HUES48 (cell line): ENCODE measurements around the gene SRI.
"Not testable (repeated sequence)": the region's sequence is repeated elsewhere in the genome, so short reads cannot be mapped to it uniquely, and the experiment has no call there.

Experiments used
- H3K27ac ChIP-seq: one replicate; pipeline ENCODE4 v1.7.0; 2013; ENCODE audit warnings: low read depth, low read length, inconsistent platforms
- H3K27me3 ChIP-seq: 2 replicates; pipeline ENCODE4 v1.6.1; 2013; ENCODE audit warnings: mild to moderate bottlenecking, low read length; ENCODE audit not compliant: control insufficient read depth, insufficient read depth
- H3K36me3 ChIP-seq: 2 replicates; pipeline ENCODE4 v1.6.1; 2013; ENCODE audit warnings: low read length; ENCODE audit not compliant: control insufficient read depth, insufficient read depth
- H3K4me1 ChIP-seq: 2 replicates; pipeline ENCODE4 v1.6.1; 2013; ENCODE audit warnings: mild to moderate bottlenecking, low read length; ENCODE audit not compliant: control insufficient read depth, insufficient read depth
- H3K4me3 ChIP-seq: 2 replicates; pipeline ENCODE4 v1.5.1; 2013; ENCODE audit warnings: mild to moderate bottlenecking, low read depth, low read length
- H3K9ac ChIP-seq: 2 replicates; pipeline ENCODE4 v1.6.1; 2013; ENCODE audit warnings: mild to moderate bottlenecking, low read depth, low read length, moderate library complexity
- H3K9me3 ChIP-seq: 2 replicates; pipeline ENCODE4 v1.6.1; 2013; ENCODE audit warnings: low read length; ENCODE audit not compliant: control insufficient read depth, insufficient read depth

SRI gene, protein sequence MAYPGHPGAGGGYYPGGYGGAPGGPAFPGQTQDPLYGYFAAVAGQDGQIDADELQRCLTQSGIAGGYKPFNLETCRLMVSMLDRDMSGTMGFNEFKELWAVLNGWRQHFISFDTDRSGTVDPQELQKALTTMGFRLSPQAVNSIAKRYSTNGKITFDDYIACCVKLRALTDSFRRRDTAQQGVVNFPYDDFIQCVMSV

DNA sequence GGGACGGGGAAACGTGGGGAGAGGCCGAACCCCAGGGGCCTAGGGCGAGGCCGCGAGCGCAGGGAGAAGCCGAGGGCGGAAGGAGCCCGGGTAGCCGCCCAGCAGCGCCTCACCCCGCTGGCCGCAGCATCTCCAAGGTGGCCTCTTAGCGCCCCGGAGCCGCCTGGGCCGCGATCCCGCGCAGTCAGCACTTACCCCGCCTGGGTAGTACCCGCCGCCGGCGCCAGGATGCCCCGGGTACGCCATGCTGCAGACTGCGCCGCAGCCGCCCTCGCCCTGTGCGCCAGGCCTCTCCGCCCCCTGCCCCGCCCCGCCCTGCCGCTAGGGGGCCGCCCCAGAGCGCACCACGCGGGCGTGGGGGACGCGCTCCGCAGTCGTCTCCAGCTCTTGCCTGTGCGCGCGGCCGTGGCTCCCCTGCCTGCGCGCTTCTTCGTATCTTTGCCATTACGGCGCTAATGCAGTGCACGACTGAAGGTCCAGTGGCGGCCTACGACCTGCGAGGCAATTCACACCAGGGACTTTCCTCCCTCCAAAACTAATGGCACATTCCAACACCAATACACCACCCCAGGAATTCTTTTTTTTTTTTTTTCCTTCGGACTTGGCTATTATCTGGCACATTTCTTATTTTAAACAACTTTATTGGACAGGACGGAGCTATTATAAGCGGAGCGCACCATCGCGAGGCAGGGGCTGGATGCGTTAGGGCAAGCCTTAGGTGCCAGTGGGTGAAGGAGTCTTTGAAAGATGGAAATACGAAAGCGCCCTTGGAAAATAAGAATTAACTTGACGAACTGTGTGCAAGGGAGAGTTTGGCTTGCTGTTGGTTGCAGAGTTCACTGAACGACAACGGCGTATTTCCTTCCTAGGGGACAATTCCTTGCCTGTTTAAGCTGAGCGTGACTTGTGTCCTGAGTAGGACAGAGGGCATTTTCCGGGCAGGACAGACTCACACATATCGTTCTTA is at the start of gene SRI:
TSS of gene SRI (minus strand) at position 258 of the 967 bp plus-strand sequence. CDS start at position 246, 12 bp downstream.
- Histone ChIP-seq H3K4me3 (peak within 1 kb of the TSS; percentile 79), H3K27ac (peak within 1 kb of the TSS; percentile 84), H3K9ac (peak within 1 kb of the TSS; percentile 94), H3K27me3 (no peaks in the 10 kb centered on the region), H3K9me3 (no peaks in the 10 kb centered on the region), H3K4me1 (peaks cover 36% of the 10 kb centered on the region), H3K36me3 (peaks cover 20% of the 10 kb centered on the region)

DNA sequence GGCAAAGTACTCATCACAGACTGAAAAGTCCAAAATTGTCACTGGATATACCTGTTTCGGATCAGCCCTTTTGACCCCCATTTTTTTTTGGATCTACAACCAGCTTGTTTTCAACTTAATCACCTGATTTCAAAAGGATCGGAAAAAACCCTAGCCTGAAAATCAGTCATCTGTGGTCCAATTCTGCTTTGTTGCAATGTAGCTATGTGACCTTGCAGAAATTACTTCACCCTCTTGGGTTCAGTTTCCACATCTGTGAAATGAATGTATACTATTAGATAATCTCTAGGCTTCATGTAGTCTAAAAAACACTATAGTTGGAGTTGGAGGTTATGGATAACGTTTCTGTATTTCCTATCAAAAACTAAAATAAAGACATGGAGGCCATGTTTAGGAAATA is 49.7 kb upstream of the SRI start:
- Histone ChIP-seq H3K36me3 (no peaks in the 10 kb centered on the region), H3K27ac (no peak overlapping the region), H3K9ac (no peak overlapping the region), H3K27me3 (no peaks in the 10 kb centered on the region), H3K4me1 (peaks cover 5% of the 10 kb centered on the region; the same call in 1 of the 2 replicates), H3K9me3 (no peaks in the 10 kb centered on the region; the same call in 1 of the 2 replicates), H3K4me3 (no peak overlapping the region)

DNA sequence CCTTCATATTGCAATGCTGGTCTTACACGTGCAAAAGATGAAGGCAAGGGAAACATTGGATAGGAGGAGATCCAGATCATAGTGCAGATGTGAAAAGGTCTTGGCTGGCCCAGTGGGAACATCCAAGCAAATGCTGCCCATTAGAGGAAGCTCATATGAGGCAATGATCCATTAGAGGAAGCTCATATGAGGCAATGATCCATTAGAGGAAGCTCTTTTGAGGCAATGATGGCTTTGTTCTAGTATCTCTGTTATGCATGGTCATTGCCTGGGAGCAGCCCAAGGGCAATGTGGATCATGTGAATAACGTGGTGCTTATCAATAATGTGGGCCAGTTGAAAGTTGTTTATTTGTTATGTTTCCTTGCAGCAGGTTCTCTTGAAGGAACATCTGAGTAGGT is 49.0 kb upstream of the SRI start:
- Histone ChIP-seq H3K4me1 (peaks cover 5% of the 10 kb centered on the region; the same call in 1 of the 2 replicates), H3K9me3 (no peaks in the 10 kb centered on the region; the same call in 1 of the 2 replicates), H3K9ac (no peak overlapping the region), H3K36me3 (no peaks in the 10 kb centered on the region), H3K4me3 (no peak overlapping the region), H3K27me3 (no peaks in the 10 kb centered on the region), H3K27ac (no peak overlapping the region)

DNA sequence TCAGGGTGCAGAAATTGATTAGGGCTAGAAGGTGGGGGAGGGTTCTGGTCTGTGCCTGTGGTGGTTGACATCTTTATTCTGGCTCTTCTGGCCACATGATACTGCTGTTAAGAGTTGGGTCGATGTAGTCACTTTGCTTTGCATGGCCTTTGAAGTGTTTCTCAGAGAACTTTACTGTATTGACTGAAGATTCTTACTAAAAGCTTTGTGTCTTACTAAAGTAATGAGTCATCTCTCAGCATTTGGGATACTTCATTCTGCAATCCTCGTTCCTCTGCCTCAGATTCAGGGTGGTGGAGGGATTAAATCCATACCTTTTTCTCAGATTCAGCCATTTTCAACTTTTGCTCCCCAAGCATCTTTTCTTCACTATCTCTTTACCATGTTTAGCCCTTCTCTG is 48.2 kb upstream of the SRI start:
- Histone ChIP-seq H3K9ac (no peak overlapping the region), H3K9me3 (no peaks in the 10 kb centered on the region; the same call in 1 of the 2 replicates), H3K27ac (no peak overlapping the region), H3K4me1 (no peaks in the 10 kb centered on the region), H3K4me3 (no peak overlapping the region), H3K27me3 (no peaks in the 10 kb centered on the region), H3K36me3 (no peaks in the 10 kb centered on the region)

DNA sequence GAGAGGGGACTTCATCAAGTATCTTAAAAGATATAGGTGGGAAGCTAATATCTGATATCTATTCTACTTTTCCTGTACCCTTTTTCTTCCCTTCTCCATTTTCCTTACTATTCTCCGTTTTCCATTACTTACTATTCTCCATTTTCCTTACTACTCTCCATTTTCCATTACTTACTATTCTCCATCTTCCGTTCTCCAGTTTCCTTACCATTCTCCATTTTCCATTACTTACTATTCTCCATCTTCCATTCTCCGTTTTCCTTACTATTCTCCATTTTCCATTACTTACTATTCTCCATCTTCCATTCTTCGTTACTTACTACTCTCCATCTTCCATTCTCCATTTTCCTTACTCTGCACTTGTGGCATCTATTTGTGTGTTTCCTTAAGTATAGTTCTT is 47.6 kb upstream of the SRI start:
- Histone ChIP-seq H3K36me3 (no peaks in the 10 kb centered on the region), H3K27ac (no peak overlapping the region), H3K4me1 (no peaks in the 10 kb centered on the region), H3K4me3 (no peak overlapping the region), H3K9ac (no peak overlapping the region), H3K27me3 (no peaks in the 10 kb centered on the region), H3K9me3 (no peaks in the 10 kb centered on the region; the same call in 1 of the 2 replicates)

DNA sequence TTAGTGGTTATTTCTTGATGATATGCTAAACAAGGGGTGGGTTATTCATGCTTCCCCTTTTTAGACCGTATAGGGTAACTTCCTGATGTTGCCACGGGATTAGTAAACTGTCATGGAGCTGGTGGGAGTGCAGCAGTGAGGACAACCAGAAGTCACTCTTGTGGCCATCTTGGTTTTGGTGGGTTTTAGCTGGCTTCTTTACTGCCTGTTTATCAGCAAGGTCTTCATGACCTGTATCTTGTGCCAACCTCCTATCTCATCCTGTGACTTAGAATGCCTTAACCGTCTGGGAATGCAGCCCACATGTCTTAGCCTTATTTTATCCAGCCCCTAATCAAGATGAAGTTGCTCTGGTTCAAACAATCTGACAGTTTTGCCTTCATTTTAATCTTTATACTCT is 45.1 kb upstream of the SRI start:
- H3K27ac ChIP-seq, H3K27me3 ChIP-seq, H3K36me3 ChIP-seq, H3K9ac ChIP-seq, H3K4me3 ChIP-seq, H3K4me1 ChIP-seq, H3K9me3 ChIP-seq: not testable (repeated sequence)

DNA sequence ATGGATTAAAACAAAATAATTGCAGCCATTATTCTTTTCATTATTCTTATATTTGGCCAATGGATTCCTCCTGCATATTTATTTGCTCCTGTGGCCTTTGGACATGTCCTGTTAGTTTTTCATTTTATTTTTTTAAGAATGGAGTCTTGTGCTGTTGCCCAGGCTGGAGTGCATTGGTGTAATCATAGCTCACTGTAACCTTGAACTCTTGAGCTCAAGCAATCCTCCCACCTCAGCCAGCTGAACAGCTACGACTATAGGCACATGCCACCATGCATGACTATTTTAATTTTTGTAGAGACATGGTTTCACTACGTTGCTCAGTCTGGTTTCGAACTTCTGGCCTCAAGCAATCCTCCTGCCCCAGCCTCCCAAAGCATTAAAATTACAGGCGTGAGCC is 42.7 kb upstream of the SRI start:
- Histone ChIP-seq H3K27ac (no peak overlapping the region), H3K4me1 (no peaks in the 10 kb centered on the region), H3K9me3 (no peaks in the 10 kb centered on the region; the same call in 1 of the 2 replicates), H3K36me3 (no peaks in the 10 kb centered on the region), H3K4me3 (no peak overlapping the region), H3K27me3 (no peaks in the 10 kb centered on the region), H3K9ac (no peak overlapping the region)

DNA sequence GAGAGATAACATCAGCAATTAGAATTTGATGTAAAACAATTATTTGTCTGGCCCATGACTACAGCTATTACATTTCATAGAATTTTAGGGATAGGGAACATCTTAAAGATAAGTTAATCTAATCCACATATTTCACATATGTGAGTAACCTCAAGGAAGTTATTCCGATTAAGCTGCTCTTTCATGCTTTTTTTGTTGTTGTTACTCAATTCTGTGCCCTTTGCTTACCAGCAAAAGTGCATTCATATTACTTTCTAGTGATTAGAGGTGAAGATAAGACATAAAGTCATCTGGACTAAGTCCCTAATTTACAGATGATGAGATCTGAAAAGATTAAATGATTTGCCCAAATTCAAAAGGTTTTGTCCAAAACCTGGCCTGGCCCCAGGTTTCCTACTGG is 40.9 kb upstream of the SRI start:
- Histone ChIP-seq H3K27ac (no peak overlapping the region), H3K27me3 (no peaks in the 10 kb centered on the region), H3K9ac (no peak overlapping the region), H3K9me3 (no peaks in the 10 kb centered on the region; the same call in 1 of the 2 replicates), H3K4me1 (no peaks in the 10 kb centered on the region), H3K36me3 (no peaks in the 10 kb centered on the region), H3K4me3 (no peak overlapping the region)

DNA sequence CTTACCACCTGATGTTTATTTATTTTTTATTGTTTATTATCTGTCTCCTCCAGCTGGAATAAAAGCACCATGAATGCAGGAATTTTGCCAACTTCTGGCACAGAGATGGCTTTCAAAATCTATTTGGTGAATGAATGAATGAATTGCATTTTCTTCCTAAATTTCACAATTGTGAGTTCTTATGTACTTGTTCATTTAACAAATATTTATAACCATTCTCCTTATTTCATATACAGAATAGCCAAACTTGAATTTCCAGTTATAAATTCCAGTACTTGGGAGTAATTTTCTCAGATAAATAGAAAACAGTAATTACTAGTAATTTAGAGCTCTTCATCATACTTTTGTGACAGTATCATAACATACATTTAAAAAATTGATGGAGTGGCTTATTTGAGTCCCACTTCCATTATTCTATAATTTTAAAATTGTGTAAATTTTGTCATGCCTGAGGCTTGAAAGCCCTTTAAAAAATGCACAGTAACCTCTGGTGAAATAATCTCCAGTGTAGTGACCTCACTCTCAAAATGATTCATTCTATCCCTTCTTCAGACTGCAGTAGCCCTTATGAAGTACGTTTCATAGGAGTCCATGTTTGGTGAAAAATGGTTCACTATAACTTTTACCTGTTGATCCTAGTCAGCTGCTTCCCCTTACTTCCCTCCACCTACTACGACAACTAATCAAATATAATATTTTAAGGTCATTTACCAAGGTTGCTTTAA is 40.0 kb upstream of the SRI start:
- Histone ChIP-seq H3K9ac (no peak overlapping the region), H3K27me3 (no peaks in the 10 kb centered on the region), H3K36me3 (no peaks in the 10 kb centered on the region), H3K27ac (no peak overlapping the region), H3K4me3 (no peak overlapping the region), H3K4me1 (no peaks in the 10 kb centered on the region), H3K9me3 (no peaks in the 10 kb centered on the region; the same call in 1 of the 2 replicates)

DNA sequence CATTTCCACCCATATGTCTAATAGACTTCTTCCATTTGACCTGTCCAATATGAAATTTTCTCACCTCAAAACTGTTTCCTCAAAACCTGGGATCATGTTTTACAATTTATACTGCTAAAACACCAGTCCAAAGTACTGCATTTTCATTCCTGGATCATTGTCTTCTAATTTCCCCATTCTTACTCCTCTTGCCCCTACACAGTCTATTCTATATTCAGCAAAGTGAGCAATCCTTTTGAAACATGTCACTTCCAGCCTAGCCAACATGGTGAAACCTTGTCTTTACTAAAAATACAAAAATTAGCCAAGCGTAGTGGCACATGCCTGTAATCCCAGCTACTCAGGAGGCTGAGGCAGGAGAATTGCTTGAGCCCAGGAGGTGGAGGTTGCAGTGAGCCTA is 38.5 kb upstream of the SRI start:
- H3K27ac ChIP-seq, H3K36me3 ChIP-seq, H3K4me1 ChIP-seq, H3K4me3 ChIP-seq, H3K9me3 ChIP-seq, H3K9ac ChIP-seq, H3K27me3 ChIP-seq: not testable (repeated sequence)
